NCI-H187 (cell line): Measurements from ENCODE around the gene CCL4L2.
A peak's percentile ranks its signal among the peaks of the same experiment; 100 is the strongest.
"Not testable (repeated sequence)": the region's sequence is repeated elsewhere in the genome, so short reads cannot be mapped to it uniquely, and the experiment has no call there.

Experiments
- DNase-seq, 2 experiments: peaks; one replicate each; lab custom pipeline; 2025; lab: John Stamatoyannopoulos, UW

Gene CCL4L2

GRCh38 chr17:36210439-36211211, at the start of gene CCL4L2:
CCL4L2 (plus strand) TSS chr17:36211063.
- not testable (repeated sequence) for DNase-seq

DNA sequence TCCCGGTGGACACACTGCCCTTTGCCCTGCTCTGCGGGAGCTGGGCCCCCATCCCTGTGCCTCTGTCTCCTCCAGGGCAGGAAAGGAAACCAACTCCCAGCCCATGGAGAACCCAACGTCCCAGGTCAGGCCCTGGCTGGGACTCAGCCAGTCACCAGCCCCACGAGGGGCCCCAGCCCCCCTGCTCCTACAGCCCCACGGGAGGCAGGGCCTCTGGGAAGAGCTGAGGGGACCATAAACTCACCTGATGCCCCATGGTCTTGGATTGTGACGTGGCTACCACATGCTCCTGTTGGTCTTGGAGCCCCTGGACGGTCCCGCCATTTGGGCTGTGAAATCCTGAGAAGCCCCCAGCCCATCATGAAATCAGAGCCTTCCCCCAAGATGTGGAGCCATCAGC, 42.0 kb upstream of the CCL4L2 start:
- not testable (repeated sequence) for DNase-seq

DNA sequence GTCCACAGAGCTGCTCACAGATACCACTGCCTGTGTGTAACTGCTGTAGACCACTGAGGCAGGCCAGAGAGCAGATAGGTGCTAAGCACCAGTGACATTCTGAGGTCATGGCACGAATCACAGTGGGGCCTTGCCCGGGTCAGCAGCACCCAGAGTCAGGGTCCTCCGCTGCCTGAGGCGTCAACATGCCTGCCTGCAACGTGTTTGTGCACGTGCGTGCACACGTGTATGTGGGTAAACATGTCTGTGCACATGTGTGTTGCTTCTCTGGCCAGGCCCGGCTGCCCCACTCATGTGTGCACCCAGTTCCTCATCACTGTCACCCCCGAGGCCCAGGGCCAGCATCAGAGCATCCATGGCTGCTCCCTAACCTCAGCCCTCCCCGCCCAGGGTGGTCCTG, 34.3 kb upstream of the CCL4L2 start, which contains the start of gene TBC1D3B:
Gene TBC1D3B (minus strand): TSS at position 101 of the 400 bp plus-strand sequence. CDS start 1,586 bp downstream, outside the sequence.
- DNase-seq, result not testable (repeated sequence)

- not testable (repeated sequence) for DNase-seq
Observed at GRCh38 chr17:36181446-36182175, 29.3 kb upstream of the CCL4L2 start.

- no peak for DNase-seq
Observed at GRCh38 chr17:36182176-36183000, 28.5 kb upstream of the CCL4L2 start.

- DNase-seq, result peak in 1 of 2 experiments; percentile 38
Observed at GRCh38 chr17:36183001-36183971, 27.6 kb upstream of the CCL4L2 start.

- DNase-seq, result no peak
Observed at GRCh38 chr17:36184023-36184765, 26.7 kb upstream of the CCL4L2 start.

DNA sequence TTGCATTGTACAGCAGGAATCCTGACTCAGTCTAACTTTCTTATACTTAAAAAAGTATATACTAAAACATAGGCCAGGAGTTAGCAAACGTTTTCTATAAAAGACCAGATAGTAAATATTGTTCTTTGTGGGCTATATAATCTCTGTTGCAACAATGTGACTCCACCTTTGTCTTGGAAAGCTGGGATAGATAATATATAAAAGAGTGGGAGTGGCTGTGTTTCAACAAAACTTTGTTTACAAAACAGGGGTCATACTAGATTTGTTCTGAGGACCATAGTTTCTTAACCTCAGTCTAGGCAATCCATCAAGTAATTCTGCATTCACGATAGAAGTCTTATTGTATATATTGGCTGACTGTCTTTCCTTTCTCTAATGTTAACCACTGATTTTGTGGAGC, 25.4 kb upstream of the CCL4L2 start:
- DNase-seq, result no peak

DNA sequence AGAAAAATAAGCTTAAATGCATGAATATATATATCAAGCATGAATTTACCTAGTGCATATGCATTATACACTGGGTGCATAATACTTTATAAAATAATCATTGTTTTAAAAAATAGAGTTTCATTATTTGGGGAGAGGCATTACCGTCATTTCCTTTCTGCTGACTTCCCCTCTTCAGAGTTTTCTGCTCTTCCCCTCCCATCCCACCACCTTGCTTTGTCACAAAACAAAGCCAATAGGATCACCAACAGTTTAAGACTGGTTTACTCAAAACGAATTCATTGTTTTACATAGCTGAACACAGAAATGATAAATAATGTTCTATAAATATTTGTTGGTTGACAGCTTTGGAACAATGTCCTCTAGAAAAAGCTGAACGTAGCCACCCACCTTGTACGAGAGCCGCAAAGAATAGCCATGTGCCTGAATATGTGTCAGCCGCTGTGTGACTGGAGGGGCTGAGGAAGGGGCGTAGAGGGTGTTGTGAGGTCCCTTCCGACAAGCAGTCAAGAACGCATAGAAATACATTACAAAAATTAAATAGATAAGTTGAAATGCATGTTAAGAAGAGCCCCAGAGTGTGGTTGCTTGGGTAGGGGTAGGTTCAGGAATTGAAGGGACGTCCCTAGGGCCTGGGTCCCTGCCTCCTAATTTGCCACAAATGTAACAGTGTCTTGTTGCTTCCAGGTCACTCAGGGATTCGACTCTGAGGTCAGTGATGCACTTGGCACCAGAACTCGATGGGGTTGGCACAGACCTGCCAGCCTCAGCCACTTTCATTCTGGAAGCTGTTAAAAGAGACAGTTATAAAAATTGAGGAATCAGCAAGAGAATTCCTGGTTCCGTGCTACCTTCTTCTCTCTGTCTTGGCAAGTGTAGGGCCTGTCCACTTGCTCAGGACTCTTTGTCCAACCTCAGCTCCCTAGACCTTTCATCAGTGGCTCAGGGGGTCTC, 23.8 kb upstream of the CCL4L2 start:
- not testable (repeated sequence) for DNase-seq

DNA sequence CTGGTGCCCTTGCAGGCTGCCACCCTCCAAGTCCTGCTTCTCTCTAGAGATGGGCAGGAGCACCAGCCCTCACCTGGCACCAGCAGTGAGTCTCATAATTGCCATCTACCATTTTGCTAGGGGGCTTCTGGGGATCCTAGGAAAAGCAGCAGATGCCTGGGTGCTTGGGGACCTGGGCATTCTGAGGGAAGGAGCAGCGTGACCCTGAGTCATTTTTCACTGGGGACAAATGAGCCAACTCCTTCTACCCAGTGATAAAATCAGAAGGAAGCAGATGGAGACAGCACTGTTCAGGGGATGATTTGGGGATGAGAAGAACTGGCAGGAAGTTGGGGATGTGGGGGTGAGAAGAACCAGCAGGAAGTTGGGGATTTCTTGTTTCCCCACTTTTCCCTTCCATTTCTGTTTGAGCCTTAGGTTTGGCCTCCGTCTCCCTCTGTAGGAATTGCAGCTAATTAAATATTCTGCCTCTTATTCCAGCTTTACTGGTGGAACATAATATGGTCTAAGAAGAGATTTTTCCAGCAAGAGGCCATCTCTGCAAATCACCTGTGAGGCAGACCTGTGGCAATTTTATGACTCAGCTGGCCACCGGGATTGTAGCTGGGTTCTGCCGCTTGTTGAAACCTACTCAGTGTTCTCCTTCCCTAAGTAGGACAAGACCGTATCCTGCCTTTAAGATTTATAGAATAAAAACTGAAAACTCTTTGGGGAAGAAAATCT, 22.8 kb upstream of the CCL4L2 start:
- not testable (repeated sequence) for DNase-seq

DNA sequence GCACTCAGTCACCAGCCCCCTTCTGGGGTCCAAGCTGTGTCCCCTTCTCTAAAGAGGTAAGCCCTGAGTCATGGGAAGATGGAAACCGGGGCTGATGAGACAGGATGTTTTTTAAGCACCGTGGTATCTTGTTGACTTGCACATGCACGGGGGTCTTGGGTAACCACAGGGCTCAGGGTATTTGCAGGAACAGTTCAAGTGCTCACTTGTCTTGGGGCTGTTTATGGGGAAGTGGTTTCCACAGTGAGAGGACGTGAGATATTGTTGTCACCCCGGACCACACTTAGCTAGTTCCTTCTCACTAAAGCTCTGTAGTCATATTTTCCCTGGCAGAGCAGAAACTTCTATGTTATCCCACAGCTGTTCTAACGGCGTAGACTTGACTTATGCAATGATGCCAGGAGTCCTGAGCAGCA, 22.0 kb upstream of the CCL4L2 start:
- DNase-seq, result no peak

- DNase-seq, result not testable (repeated sequence)
Observed at GRCh38 chr17:36189993-36190392, 20.9 kb upstream of the CCL4L2 start.

DNA sequence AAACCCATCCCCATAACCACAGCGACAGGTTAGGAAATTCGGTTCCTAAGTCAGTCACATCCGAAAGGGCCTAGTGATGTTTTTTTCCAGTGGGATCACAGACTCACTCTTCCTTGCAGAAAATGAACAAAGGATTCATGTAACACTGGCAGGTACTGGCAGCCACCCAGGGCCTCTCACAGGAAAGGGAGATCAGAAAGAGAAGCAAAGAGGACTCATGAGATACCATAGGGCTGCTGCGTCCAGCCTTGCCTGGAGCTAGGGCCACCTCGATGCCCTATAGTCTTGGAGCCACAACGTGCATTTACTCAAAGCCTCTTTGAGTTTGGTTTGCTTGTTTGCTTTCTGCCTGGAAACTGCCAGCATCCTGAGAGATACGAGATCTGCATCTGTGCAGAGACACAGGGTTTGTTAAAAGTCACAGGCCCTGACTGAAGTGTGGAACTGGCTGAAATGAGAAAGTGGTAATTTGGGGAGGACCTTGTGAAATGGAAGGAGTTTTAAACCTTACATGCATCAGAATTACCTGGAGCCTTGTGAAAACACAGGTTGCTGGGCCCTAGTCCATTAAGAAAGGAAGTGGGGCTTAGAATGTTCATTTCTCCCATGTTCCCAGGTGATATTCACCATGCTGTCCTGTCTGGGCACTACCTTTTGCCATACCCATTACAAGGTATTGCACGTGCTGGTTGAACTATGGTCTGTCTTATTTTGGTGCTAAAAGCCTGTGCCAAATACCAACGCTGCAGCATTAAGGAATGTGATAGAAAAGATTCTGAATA, 20.1 kb upstream of the CCL4L2 start:
- not testable (repeated sequence) for DNase-seq

DNA sequence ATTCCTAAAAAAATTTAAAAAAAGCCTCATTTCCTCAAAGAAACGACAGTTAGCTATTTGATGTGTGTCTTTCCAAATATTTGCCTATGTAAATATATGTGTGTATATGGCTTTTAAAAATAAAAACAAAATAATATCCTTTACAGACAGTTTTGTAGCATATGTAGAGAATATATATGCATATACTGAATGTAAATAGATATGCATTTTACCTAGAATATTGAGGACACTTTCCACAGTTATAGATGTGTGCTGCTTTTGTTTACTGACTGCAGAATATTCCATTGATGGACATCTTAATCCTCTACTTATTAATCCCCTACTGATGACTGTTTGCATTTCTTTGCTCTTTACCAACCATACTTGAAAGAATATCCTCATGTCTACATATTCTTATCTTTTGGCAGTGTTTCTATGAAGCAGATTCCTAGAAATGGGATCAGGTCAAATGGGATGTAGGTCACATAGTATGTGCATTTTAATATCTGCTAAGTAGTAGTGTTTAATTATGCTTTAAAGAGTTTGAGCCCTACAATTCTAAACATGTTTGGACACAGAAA, 17.6 kb upstream of the CCL4L2 start:
- DNase-seq, result no peak

GRCh38 chr17:36194147-36194831, 16.6 kb upstream of the CCL4L2 start:
- DNase-seq, result not testable (repeated sequence)

DNA sequence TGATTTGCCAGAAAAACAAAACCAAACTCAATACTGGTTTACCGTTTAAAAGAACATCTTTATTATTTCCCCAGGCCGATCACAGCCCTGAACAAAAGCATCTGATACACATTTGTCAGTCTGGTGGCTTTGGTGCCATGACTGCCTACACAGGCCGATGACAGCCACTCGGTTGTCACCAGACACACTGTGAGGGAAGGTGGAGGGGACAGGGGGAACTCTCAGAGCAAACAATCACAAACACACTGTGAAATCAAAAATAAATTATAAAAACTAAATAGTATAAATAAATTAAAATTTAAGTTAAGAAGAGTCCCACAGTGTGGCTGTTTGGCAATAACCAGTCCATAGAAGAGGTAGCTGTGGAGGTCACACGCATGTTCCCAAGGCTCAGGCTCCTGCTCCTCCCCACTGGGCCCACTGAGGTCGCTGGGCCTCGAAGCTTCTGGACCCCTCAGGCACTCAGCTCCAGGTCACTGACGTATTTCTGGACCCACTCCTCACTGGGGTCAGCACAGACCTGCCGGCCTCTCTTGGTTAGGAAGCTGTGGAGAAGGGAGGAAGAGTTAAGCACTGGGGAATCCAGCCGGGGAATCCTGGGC, 15.9 kb upstream of the CCL4L2 start:
- not testable (repeated sequence) for DNase-seq
